Stimulated activated naive CD8-positive, alpha-beta T cell treated with anti-CD3 and anti-CD28 coated beads, Interleukin-15, Interleukin-2, amounts not matched to agents 100 U/mL and 50 U/mL, for 24 hours (primary cell): ENCODE data around the gene CDR2.

Source experiments
- ATAC-seq: fragments of 150-1000 bp; cut with Tn5 transposase; one replicate; pipeline ENCODE4 v1.10.0; 2021
- DNase-seq: peaks from one replicate; pipeline ENCODE4 v3.0.0; 2021

The CDR2 gene

DNA sequence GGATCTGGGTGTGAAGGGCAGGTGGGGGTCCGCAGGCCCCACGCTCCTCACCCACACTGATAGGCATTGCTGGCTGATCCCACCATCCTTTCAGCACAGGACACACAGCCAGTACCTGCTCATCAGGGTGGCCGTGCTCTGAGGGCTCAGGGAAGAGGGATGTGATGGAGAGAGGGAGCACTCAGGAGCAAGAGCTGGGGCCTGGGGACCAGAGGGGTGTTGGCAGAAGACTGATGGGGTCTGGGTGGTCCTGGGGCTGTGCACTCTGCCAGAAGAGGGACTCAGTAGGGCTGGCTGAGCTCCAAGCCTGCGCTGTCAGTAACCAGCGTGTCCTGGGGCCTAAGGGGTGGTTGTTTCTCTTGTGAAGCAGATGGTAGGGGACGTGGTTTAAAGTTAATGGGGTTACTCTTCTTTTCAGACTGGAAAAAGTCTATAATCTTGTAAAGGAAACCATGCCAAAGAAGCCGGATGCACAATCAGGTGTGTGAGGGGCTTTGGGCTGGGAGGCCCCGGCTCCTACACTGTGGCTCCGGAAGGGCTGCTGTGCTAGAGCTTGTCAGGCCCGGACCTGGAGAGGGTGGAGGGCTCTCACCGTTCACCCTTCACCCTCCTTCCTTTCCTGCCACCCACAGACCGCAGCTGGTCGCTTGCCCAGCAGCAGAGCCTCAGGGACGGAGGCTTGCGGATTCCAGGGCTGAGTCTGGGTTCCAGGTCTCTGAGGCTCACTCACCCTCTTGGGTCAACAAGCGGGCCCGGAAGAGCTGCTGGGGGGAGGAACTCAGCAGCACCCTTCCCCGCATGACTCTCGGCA is 49.4 kb downstream of the CDR2 start:
- no peak for DNase-seq

DNA sequence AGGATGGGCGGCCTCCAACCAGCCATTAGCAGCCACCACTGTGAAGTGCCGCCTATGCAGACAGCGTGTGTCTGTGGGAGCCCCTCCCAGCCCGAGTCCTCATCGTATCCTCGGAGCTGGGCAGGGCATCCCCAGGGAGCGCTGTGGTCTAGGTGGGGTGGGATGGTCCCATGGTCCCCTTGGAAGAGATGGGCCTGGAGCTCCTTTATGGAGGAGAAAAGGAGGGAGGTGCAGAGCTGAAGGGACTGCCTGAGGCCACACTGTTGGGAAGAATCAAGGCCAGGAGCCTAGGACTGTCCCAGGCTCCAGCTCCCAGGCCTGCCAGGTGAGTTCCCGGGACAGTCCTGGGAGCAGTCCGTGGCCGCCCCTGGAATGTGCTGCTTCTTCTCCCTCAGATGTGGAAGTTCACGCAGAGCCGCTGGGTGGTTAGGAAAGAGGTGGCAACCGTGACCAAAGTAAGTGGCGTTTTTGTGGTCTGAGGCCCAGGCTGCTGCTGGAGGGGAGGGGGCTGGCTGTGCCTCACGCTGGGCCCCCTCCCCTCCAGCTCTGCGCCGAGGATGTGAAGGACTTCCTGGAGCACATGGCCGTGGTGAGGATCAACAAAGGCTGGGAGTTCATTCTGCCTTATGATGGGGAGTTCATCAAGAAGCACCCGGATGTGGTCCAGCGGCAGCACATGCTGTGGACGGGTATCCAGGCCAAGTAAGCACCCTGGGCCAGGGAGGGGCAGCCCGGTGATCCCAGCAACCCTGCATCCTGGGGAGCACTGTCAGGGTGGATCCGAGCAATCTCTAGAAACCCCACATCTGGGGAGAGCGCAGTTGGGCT is 50.2 kb downstream of the CDR2 start:
- ATAC-seq (no peak), DNase-seq (no peak)

More for the DNA sequence above, 49.4 kb downstream of the CDR2 start:
- ATAC-seq: no peak

DNA sequence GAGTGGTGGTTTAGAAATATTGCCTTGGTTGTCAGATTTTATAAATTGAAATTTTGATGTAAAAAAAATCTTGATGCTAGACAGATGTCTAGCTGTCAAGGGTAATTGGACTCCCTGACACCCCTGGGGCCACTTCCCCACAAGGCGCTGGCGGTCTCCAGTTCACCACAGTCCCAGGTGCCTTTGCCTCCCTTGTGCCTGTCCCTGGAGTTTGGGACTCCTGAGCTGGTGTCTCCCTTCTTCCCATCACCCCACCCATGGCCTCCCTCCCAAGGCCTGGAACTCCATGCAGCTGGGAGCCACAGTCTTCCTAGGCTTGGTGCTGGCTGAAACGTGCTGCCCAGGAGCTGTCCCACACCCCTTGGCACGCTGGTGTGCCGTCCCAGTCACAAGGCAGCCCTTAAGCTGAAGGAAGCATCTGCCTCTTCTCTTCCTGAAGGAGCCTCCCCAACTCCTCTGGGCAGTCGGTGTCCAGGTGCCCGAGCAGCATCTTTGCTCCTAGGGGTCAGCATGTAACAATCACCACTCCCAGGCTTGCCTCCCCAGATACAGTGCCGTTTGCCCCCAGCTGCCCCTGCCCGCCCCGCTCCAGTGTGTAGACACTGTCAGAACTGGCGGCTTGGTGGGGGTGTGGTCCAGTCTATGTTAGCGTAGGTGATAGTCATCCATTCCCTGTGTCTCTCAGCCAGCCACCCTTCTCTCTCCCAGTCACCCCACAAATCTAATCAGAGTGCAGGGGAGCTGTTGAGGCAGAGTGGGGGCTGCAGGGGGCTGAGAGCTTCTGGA is 51.1 kb downstream of the CDR2 start:
- ATAC-seq (no peak), DNase-seq (no peak)

DNA sequence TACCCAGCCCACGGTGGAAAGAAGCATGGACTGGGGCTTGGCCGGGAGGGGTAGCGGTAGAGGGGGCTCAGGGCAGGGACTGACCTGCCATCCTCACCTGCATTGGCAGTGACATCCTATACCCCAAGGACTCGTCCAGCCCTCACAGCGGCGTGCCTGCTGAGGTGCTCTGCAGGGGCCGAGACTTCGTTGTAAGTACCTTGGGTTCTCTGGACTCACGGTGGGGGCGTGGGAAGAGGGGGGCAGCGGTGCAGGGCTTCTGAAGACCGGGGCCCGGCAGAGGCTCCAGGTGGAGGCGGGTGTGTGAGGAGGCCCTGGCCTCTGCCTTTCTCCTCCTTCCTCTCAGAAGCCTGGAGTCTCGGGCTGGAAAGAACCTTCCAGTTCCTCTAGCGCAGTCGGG is 51.7 kb downstream of the CDR2 start:
- no peak for DNase-seq
- ATAC-seq: no peak

DNA sequence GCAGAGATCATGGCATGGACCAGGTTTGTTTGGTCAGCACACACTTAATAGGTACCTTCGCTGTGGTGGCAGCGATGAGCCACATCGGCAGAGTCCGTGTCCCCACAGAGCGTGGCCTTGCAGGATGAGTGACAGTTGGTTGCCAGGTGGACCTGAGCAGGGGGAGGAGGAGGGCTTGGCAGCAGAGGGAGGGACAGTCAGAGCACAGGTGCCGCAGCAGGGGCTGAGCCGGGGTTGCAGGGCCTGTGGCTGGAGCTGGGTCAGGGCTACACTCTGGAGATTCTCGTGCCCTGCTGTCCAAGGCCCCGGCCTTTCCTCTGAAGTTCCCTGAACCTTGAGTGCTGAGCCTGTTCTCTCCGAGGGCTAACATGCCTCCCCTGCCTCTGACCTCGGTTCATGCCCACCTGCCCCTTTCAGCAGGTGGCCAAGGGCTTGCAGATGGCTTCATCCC is 52.4 kb downstream of the CDR2 start:
- ATAC-seq (no peak), DNase-seq (no peak)

DNA sequence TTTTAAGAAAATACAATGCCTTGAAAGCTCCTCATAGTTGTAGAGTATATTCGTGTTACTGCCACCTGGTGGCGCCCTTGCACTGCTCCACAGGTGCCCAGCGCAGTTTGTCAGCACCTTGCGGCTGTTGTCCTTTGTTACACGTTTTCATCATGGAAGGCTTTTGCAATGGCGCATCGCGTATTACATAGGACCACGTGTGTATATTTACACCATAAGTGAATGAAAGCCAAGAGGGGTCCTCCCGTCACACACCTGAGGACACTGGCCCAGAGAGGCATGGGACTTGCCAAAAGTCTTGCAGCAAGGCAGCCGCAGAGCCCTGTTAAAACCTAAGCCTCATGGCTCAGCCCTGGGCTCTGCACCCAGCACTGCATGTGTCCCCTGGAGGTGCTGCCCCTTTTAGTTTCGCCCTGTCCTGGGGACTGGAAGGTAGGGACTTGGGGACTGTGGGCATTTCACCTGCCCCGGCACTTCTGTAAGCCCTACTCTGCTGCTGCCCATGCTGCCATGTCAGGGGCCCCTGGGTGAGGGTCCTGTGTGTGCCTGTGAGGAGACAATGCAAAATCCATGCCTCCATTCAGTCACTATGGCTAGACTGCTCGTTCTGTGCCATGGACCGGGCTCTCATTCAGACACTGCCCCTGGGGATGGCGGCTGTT is 52.9 kb downstream of the CDR2 start:
- peak; percentile 61 for ATAC-seq

DNA sequence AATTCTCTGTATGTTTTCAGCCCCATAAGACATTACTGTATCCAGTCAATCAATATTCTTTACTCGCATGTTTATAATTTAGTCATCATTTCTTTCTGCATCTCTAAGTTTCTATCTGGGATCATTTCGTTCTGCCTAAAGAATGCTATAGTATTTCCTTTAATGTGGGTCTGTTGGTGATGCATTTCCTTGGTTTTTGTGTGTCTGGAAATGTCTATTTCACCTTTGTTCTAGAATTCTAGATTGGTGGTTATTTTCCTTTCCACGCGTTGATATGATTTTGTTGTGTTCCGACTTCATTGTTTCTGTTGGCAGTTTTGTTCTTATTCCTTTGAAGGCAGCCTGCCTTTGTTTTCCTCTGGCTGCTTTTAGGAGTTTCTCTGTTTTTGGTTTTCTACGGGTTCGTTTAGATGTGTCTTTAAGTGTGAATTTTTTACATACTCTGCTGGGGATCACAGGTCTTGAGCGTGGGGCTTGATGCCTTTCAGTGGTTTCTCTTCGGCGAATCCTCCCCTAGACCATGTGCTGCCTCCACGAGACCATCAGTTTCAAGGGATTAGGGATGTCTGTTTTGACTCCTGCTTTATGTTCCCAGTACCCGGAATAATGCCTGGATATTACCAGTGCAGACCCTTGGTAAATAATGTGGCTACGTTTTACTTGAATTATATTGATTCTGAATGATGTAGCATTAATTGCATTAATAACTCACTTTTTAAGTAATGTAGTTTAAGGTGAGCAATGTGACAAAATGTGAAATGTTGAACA is 53.7 kb downstream of the CDR2 start:
- DNase-seq: no peak
- ATAC-seq: no peak

More for the DNA sequence above, 52.9 kb downstream of the CDR2 start:
- DNase-seq: peak; percentile 66

DNA sequence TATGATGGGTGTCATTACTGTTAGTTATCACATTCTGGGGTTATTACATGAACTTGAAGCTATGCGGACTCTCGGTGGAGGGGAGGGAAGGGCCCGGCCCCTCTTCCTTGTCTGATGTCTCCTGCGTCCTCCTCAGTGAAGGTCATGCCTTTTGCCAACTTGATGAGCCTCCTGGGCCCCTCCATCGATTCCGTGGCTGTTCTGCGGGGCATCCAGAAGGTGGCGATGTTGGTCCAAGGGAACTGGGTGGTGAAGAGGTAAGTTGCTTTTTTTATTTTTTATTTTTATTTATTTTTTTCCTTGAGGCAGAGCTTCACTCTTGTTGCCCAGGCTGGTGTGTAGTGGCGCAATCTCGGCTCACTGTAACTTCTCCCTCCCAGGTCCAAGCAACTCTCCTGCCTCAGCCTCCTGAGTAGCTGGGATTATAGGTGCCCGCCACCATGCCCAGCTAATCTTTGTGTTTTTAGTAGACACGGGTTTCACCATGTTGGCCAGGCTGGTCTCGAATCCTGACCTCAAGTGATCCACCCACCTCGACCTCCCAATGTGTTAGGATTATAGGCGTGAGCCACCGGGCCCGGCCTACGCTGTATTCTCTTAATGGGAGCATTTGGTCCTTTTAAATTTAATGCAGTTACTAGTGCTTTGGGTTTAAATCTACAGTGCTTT is 55.6 kb downstream of the CDR2 start:
- peak; percentile 72 for DNase-seq

DNA sequence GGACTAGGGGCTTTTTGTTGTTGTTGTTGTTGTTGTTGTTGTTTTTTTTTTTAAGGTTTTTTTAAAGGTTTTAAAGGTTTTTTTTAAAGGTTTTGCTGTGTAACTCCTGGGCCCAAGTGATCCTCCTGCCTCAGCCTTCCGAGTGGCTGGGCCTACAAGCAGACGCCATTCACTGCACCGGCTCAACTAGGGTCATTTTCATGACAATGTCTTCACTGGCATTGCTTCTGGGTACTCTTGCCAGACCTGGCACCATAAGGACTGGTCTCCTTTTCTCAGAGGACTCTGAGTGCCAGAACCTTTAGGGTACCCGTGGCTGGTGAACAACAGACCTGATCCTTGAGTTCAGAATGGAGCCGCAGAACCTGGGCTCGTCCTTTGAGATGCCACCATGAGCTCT is 56.8 kb downstream of the CDR2 start:
- DNase-seq (no peak), ATAC-seq (no peak)

More for the DNA sequence above, 55.6 kb downstream of the CDR2 start:
- no peak for ATAC-seq

DNA sequence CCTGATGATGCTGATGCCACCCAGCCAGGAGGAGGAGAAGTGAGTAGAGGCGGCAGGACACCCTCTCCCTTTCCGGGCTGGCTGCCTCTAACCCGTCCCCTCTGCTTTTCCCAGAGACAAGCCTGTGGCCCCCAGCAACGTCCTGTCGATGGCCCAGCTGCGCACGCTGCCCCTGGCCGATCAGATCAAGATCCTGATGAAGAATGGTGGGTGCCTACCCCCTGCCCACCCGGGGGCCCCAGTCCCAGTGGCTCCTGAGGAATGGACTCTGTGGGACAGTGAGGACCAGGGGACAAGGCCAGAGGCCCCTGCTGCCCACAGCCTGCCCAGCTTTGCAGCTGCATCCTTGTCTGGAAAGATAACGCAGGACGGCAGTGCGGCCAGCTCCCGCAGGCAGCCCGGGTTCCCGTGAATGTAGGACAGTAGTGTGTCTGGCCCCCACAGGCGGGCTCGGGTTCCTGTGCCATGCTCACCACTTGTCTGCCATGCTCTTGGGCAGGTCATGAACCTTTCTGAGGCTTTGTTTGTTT is 57.4 kb downstream of the CDR2 start:
- DNase-seq (no peak), ATAC-seq (no peak)

DNA sequence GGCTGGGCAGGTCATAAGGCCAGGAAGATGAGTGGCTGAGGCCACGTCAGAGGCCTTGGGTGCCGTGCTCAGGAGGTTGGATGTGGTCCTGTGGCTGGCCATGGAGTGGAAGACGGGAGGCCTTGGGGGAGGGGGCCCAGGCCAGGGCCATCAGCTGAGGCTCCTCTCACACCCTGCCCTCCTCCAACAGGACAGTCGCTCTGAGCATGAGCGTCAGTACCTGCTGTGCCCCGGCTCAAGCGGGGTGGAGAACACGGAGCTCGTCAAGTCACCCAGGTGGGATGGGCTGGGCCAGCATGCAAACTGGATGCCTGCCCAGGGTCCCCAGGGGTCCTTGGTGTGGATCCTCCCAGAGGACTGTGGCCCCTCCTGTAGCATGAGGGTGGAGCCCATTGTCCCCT is 58.0 kb downstream of the CDR2 start:
- ATAC-seq (no peak), DNase-seq (no peak)

DNA sequence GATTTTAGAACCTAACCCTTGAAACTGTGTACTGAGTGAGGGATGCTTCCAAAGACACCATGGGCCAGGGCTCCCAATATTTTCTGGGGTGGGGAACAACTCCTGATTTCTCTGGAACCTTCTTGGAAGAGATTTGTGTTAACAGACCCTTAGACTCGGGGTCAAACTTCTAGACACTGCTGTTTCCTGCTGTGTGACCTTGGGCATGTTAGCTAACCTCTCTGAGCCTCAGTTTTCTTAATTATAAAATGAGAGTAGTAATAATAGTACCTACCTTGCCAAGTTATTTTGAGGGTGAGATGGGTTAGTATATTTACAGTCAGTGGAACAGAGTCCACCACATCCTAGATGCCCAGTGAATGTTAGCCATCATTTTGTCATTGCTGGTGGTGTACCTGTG is 58.4 kb downstream of the CDR2 start:
- DNase-seq (no peak), ATAC-seq (no peak)

DNA sequence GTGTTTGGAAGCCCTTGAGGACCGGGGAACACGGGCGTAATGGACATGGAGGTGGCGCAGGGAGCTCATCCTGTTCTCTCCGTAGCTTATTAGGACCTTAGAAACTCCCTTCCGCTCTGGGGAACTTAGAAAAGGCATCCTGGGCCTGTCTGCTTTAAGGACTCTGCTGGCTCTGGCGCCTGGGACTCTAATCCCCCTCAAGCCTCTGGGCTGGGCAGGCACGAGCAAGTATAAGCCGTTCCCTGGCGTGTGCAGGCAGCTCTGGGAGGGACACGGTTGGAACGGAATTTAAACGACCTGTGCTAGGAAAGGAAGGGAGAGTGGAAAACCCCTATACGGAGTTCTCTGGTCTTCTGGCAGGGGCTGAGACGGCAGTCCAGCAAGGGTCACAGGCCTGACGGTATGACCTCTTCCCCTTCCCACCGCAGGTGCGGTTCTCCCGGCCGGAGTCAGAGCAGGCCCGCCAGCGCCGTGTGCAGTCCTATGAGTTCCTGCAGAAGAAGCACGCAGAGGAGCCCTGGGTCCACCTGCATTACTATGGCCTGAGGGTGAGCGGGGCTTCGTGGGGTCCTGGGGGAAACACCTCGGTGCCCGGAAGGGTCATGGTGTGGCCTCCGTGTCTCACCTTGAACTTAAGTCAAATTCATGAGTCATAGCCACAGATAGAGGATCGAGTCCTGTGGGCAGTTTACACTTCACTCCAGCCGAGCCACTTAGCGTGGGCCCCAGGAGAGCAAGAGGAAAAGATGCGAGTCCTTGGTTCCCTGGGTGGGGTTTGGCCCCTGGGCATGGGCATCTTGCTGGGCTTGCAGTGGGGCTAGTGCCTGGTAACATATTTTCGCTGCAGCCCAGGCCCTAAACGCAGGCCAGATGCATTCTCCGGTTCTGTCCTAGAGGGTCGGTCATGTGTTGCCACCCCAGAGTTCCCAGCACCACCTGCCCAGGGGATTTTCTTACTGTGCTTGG is 59.5 kb downstream of the CDR2 start:
- ATAC-seq: no peak
- no peak for DNase-seq

DNA sequence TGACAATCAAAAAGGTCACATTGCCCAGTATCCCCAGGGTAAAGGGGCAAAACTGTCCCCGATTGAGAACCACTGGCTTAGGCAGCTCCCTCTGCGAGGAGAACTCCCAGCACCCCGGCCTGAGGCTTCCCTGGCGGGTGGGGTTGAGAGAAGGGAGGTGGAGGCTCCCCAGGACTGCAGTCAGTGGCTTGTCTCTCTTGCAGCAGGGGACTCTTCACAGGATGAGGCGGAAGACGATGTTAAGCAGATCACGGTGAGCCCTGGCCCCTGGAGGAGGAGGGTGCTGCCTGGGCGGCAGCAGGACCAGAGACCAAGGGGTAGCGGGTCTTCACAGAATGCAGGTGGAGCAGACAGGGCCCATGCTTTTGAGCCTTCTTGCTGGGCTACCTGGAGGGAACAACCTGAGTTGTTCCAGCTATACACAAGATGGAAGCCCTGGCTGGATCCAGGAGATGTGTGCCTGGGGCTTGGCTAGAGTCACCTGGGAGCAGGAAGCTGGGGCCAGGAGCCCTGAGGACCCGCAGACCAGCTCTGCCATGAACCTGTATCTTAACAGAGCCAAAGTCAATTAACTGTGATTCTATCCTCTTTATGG is 60.4 kb downstream of the CDR2 start:
- DNase-seq (no peak), ATAC-seq (no peak)

DNA sequence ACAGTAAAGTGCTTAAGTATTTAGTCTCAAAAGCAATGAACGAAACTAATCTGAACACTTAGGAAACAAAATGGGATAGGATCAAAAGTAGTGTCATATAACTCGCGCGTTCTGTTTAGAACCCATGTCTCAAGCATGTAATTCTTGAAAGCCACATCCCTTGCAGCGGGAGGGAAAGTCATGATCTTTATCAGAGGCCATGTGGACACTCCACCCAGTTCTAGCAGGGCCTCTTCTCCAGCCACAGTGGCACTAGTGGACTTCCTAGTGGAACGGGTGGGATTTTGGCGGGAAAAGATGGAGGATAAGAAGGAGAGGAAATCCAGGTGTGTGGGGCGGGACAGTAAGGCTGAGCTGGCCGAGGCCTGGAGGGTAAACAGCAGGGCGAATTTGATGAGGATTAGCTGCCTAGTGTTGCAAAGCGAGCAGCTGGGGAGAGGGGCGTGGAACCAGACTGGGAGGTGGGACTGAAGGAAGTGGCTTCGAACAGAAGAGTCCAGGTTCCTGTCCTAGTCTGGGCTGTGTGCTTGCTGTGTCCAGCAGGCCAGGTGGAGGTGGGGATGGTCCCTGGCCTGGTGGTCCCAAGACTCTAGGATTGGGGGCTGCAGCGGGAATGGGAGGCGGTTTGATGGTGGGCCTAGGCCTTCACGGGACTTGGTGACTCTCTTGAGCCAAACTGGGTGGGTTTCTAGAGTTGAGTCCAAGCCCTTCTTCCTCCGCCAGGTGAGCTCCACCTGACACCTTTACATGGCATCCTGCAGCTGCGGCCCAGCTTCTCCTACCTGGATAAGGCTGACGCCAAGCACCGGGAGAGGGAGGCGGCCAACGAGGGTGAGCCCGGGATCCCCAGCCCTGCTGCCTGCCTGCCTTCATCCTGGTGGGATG is 61.3 kb downstream of the CDR2 start:
- ATAC-seq (no peak), DNase-seq (no peak)

DNA sequence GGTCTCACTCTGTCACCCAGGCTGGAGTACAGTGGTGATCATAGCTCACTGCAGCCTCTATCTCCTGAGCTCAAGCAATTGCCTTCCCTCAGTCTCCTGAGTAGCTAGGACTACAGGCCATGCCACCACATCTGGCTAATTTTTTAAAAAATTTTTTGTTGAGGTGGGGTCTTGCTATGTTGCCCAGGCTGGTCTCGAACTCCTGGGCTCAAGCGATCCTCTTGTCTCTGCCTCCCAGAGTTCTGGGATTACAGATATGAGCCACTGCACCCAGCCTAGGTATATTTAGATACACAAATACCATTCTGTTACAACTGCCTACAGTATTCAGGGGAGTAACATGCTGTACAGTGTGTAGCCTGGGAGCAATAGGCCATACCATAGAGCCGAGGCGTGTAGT is 62.9 kb downstream of the CDR2 start:
- DNase-seq: no peak
- no peak for ATAC-seq

DNA sequence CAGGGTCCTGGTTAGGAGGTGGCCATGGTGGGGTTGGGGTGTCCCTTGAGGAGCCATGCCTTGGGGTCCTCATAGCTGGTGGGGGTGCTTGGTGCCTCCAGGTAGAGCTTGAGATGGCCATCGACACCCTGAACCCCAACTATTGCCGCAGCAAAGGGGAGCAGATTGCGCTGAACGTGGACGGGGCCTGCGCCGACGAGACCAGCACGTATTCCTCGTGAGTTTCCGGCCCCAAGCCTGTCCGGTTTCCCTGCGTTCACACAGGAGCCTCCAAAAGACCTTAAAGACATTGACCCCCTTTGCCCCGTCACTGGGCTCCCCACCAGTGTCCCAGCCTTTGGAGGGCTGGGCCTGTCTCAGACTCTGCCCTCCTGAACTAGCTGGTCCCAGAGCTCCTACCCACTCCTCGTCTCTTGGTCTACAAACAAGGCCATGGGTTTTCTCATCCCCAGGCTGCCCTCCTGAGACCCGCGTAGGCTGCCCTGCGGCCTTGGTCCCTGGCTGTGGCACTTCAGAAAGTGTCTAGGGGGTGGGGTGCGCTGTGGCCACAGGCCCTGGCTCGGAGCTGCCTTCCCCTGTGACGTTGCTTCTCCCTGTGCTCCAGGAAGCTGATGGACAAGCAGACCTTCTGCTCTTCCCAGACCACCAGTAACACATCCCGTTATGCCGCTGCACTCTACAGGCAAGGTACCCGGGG is 65.4 kb downstream of the CDR2 start:
- ATAC-seq (no peak), DNase-seq (no peak)
